Cardiac muscle cell (in vitro differentiated cells and primary cell): ENCODE data around the gene MSH3. TPM values are rescaled to one million over a fixed set of nuclear protein-coding genes. Genes with fewer than 3 reads are reported as not detected.

Experiments used
- DNase-seq, 2 donors: peaks; one replicate each; pipeline versions ENCODE4 v3.0.0 to v3.0.0-alpha.2; 2010 to 2017; ENCODE audit warnings: low read depth in 1 of 2, low spot score in 1 of 2
- H3K27ac ChIP-seq: fragments of 200-600 bp; sonication (generic); 2 replicates; pipeline ENCODE4 v1.5.1; 2016
- H3K27me3 ChIP-seq: fragments of 200-600 bp; sonication (generic); 2 replicates; pipeline ENCODE4 v1.6.0; 2016; ENCODE audit warnings: control low read depth
- H3K36me3 ChIP-seq: fragments of 200-600 bp; sonication (generic); 2 replicates; pipeline ENCODE4 v1.5.1; 2016; ENCODE audit warnings: control low read depth
- H3K4me1 ChIP-seq: fragments of 200-600 bp; sonication (generic); 2 replicates; pipeline ENCODE4 v1.8.1; 2017; ENCODE audit warnings: low read depth, mild to moderate bottlenecking, mixed run types
- H3K4me3 ChIP-seq: fragments of 200-600 bp; sonication (generic); 2 replicates; pipeline ENCODE4 v1.5.1; 2016; ENCODE audit warnings: mild to moderate bottlenecking
- H3K9me3 ChIP-seq: fragments of 200-600 bp; sonication (generic); 2 replicates; pipeline ENCODE4 v1.5.1; 2017; ENCODE audit warnings: low read depth, mild to moderate bottlenecking, control low read depth
- CTCF ChIP-seq: IDR thresholded peaks from 2 replicates; pipeline ENCODE4 v1.5.1; 2012; ENCODE audit warnings: low read depth, mild to moderate bottlenecking, low read length
- polyA plus RNA-seq: library from polyadenylated mRNA; unstranded; fragments of >200 nt; fragmentation: Nextera tagmentation; extraction: Ambion mirVana; gene quantifications from 2 replicates; pipeline ENCODE4 v1.2.1, GENCODE V29; 2016
- total RNA-seq: library from RNA; depleted of rRNA; stranded (reverse); fragments of >200 nt; gene quantifications from 2 replicates; pipeline ENCODE4 v1.2.3, GENCODE V29; 2016

The MSH3 gene
- total and polyA plus RNA-seq, 2 experiments from 2014 or later: 11.3 to 11.4 TPM

- H3K4me3 ChIP-seq: no peak overlapping the region
- H3K4me1 ChIP-seq: no peaks in the 10 kb centered on the region
- H3K27ac ChIP-seq: no peak overlapping the region
- no peak for DNase-seq
- H3K27me3 ChIP-seq: no peaks in the 10 kb centered on the region
- H3K9me3 ChIP-seq: no peaks in the 10 kb centered on the region
- no peaks in the 10 kb centered on the region for H3K36me3 ChIP-seq
- no peak for TF ChIP-seq CTCF
Measured at GRCh38 chr5:80615266-80615914, 39.1 kb upstream of the MSH3 start.

- H3K27ac ChIP-seq: no peak overlapping the region
- H3K27me3 ChIP-seq: no peaks in the 10 kb centered on the region
- H3K4me3 ChIP-seq: no peak overlapping the region
- H3K4me1 ChIP-seq: no peaks in the 10 kb centered on the region
- TF ChIP-seq CTCF: no peak
- H3K9me3 ChIP-seq: no peaks in the 10 kb centered on the region
- no peaks in the 10 kb centered on the region for H3K36me3 ChIP-seq
- no peak for DNase-seq
Measured at GRCh38 chr5:80618438-80618837, 36.0 kb upstream of the MSH3 start.

- no peak overlapping the region for H3K27ac ChIP-seq
- H3K36me3 ChIP-seq: no peaks in the 10 kb centered on the region
- no peak for TF ChIP-seq CTCF
- H3K4me3 ChIP-seq: no peak overlapping the region
- no peaks in the 10 kb centered on the region for H3K27me3 ChIP-seq
- H3K9me3 ChIP-seq: no peaks in the 10 kb centered on the region
- no peaks in the 10 kb centered on the region for H3K4me1 ChIP-seq
- no peak for DNase-seq
Measured at GRCh38 chr5:80619086-80619485, 35.4 kb upstream of the MSH3 start.

GRCh38 chr5:80620211-80620610 is 34.2 kb upstream of the MSH3 start:
- peak in 1 of 2 donors; percentile 6 for DNase-seq
- H3K9me3 ChIP-seq: no peaks in the 10 kb centered on the region
- TF ChIP-seq CTCF: no peak
- H3K27ac ChIP-seq: no peak overlapping the region
- H3K4me3 ChIP-seq: no peak overlapping the region
- no peaks in the 10 kb centered on the region for H3K36me3 ChIP-seq
- no peaks in the 10 kb centered on the region for H3K4me1 ChIP-seq
- no peaks in the 10 kb centered on the region for H3K27me3 ChIP-seq

GRCh38 chr5:80622756-80623155 is 31.7 kb upstream of the MSH3 start:
- no peaks in the 10 kb centered on the region for H3K9me3 ChIP-seq

More at GRCh38 chr5:80622756-80623155, 31.7 kb upstream of the MSH3 start:
- no peak overlapping the region for H3K27ac ChIP-seq
- H3K27me3 ChIP-seq: no peaks in the 10 kb centered on the region
- no peak for TF ChIP-seq CTCF
- H3K4me3 ChIP-seq: no peak overlapping the region
- no peak for DNase-seq
- H3K36me3 ChIP-seq: peaks cover 4% of the 10 kb centered on the region
- H3K4me1 ChIP-seq: no peaks in the 10 kb centered on the region
